Hepatic stellate cell (primary cell): ENCODE results near the gene CHL1.

Source experiments
- DNase-seq: peaks from one replicate; pipeline ENCODE4 v3.0.0; 2011; ENCODE audit warnings: low spot score

The CHL1 gene

DNA sequence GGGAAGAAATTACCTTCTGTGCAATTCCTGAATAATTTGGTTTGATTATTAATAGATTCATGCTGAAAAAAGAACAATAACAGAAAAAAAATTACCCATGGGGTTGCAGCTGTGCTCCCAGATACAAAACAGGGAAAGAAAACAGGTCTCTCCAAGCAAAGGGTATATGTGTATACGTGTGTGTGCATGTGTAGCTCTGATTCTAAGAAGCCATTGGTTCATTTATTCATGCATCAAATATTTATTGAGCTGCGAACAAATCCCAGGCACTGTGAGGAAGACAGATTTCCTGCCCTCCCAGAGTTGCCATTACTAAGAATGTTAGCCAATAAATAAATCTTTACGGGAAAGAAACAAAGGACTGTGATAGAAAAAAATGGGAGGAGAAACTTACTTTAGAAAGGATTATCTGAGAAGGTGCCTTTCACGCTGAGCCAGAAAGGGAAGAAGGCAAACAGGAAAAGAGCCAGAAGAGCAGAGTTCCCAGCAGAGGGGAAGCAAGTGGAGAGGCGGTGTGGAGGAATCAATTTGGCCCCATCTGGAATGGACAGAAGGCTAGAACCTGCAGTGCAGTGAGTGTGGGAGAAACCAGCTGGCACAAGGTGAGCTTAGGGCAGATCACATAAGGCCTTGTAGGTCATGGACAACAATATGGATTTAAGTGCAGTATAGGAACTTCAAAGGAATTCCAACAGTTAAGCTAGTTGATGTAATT is 20.7 kb downstream of the CHL1 start:
- no peak for DNase-seq

DNA sequence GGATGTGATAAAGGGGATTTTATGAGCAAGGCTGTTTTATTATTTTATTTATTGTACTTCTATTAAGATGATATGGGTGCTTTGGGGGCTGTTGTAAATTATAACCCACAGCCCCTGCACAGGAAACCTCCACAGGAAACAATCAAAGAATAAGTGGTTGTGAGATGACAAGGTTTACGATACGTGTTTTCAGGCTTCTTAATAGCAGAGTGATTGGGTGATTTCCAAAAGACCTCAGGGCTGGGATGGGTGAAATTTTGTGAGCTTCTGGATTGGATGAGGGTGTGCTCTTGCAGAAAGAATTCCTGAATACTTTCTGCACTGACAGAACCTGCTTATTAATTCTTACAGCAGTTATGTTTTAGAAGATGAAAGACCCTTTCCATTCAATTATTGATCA is 21.4 kb downstream of the CHL1 start:
- DNase-seq = no peak

DNA sequence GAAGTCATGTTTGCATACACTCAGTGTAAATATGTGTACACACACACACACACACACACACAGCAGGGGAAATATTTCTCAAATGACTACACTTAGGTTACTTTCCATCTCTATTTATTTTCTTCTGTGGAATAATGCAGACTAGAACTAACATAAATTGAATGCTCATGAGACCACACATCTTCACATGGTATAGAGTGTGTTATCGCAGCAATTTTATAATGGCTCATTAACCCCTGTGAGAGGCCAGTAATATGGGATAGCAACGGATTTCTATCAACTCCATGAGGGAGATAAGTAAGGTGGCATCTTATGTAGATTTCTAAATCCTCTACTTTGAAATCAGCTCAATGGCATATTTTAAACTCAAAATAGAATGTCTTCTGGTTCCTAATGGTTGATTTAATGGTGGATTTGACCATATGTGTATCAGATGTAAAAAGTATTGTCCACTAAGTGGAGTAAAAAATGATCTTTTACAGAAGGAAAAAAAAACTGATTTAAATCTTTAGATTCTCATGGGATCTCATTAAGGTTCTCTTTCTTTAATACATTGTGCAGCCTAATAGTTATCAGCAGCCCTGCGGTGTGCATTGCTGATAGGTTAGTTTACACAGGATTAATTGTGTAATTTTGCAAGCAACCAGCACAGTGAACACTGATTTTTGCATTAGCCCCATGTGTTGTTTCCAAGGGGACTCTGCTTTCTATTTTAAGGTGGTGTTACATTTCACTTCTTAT is 32.0 kb downstream of the CHL1 start:
- no peak for DNase-seq

DNA sequence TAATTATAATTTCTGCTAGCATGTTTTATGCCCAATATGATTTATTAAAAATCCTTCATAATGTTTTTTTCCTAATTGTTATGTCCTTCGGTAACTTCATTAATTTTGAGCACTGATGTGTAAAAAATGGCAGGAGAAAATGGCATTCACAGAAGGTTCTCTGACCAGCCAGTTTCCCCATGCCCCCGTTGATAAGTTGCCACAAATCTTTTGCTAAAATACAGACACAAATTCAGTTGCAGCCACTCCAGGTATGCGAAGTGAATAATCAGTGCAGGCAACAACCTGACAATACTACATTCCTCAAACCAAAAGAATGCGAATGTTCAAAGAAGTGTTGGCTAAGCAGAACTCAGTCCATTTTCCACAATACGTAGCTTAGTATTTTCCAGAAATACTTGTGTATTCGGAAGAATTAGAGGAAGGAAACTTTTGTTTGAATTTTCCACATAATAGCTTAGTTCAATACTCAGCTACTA is 32.7 kb downstream of the CHL1 start:
- DNase-seq = no peak

DNA sequence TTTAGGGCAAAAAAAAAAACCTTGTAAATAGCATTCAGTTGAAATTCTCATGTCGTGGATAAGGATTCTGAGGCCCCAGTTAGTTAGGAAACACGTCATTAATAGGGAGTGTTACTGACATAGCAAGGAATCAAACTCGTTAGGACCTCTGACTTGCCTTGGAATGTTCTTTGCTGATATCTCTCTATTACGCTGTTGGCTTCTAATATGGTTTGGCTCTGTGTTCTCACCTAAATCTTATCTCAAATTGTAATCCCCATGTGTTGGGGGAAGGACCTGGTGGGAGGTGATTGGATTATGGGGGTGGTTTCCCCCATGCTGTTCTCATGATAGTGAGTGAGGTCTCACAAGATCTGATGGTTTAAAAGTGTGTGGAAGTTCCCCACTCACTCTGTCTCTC is 40.3 kb downstream of the CHL1 start:
- no peak for DNase-seq

DNA sequence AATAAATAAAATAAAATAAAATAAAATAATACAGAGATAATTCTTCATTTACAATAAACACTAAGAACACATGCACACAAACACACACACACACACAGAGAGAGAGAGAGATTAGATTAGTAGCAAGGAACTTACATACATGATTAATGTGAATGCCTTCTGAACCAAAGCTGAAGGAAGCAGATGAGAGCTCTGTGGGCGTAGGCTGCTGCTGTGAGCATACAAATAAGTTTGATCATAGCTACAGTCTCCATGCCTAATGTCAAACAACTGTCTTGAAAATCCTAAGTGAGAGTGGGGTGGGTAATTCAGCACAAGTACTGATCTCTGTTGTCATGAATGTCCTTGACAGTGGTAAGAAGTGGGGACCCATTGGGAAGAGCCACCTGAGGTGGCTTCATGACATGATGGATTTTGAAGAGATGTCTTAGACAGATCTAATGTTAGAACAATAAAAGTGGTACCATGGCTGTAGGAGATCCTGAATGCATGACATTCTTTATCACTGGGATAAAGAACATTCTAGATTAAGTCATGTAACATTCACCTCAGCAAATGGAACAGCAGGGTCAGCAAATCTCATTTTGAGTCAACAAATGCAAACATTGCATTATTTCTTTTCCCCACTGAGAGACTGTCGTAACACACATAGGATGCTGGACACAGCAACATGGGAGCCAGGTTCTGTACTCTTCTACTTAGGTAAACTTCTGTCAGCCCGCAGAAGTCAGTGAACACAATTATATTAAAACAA is 46.2 kb downstream of the CHL1 start:
- no peak for DNase-seq

DNA sequence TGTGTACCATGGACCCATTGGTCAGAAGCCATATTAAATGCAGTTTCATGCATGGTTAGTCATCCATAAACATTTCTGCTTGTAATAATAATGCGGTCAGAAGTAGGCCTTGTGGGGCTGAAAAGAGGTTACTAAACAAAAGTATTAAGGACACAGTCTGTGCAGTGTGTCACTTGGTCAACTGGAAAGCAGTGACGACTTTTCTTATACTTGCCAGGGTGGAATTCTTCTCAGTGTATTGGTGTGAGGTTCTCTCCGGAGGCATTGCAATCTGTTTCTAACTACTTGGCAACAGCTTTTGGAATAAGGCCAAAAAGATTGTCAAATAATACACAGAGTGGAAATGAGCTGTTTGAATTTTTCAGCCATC is 46.8 kb downstream of the CHL1 start:
- DNase-seq = no peak

DNA sequence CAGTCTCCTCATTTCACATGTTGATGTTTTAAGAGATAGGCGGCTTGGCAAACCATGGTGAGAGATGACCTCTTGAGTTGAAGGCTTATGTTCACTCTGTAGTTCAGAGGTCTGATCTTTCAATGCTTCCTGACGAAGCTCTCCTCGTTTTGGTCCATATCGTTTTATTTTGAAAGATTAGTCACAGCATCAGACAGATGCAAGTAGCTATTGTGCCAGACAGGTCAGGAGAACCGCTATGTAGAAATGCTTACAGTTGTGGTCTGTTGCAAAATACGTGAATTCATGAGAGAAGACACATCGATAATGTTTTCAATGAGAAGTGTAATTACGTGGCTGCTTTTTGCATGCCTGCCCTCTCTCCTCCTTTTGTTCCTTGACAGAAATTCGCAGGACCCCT is 47.5 kb downstream of the CHL1 start:
- no peak for DNase-seq

DNA sequence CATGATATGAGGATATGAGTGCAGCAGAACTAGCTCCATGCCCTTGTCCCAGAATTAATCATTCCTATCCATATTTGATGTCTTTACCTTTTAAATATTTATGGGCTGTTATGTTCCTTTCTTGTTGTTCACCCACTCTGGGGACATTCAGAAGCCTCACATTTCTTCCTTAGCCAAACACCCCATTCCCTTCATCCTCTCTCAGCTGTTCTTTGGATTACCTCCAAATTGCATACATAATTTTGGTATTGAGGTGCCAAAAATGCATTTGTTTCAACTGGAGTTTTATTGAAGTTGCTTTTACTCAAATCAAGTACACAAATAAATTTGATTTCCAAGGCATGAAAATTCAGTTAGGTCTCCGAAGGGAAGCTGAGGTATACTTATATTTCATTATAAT is 51.4 kb downstream of the CHL1 start:
- DNase-seq = no peak

DNA sequence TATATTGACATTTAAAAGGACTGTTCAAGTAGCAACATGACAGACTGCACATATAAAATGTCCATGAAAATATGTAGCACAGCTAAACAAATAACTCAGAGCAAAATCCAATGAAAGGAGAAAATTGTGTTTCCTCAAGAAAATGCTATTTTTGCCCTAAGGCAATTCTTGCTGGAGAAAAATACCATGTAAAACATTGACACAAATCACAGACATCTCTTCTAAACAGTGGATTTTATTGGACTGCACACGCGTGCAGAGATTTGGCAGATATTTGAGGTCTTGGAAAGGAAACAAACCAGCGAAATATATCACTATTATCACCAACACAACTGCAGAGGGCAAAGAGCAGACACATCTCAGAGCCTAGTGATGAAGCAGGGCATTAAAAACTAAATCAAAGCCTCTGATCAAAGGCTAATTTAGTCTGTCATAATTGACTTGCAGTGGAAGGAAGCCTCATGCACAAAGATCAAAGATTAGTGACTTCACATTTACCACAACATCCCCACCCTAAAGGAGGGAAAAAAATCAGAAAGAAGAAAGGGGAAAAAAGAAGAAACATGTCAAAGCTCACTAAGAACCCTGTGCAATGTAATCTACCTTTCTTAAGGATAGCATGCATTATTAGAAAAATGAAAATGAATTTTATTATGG is 52.4 kb downstream of the CHL1 start:
- DNase-seq = no peak

DNA sequence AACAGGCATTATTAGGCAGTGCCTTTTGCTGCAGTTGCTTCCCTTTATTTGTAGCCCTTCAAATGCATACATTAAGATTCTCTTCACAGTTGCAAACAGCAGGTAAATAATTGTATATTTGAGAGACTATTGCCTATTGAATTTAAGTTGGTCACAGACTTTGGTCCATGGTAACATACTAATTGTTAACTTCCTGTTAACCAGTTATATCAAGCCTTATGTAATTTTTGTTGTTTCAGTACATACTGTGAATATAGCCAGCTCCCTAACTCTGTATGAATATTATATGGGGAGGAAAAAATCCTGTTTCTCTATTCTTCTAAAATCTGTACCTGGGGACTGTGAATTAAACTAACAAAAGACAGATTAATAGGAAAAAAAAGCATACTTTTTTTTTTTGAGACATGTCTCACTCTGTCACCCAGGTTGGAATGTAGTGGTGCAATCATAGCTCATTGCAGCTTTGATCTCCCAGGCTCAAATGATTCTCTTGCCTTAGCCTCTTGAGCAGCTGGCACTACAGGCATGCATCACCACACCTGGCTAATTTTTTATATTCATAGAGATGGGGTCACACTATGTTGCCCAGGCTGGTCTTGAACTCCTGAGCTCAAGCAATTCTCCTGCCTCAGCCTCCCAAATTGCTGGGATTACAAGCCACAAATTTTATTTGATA is 53.2 kb downstream of the CHL1 start:
- no peak for DNase-seq

DNA sequence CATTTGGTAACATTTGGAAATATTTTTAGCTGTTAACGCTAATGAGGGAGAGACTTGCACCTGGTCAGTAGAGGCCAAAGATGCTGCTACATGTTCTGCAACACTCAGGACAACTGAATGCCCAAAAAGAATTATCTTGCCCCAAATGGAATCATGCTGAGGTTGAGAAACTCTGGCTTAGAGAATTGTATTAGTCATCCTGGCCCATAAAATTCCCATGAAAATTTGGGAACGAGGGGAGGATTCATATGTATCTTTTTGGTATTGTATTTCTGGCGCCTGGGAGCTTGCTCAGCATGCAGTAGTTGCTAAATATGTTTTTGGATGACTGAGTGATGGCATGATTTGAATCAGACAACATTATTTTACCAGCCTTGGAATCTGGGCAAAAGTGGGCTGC is 59.9 kb downstream of the CHL1 start:
- DNase-seq = no peak

DNA sequence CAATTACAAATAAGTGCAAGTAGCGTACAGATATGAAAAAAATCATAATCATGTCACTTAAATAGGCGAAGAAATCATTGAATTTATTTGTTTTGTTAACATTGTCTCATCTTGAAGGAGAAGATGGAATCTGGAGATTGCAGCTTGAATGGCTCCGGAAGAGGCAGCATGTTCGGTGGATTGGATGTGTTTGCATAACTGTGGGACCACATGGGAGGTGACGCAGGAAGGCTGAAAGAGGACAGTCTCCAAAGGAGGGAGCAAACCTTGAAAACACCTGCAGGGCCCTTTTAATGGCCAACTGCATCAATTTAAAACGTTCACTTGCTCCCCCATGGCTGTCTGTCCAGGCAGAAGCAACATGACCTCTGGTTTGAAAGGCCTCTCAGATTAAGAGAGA is 61.3 kb downstream of the CHL1 start:
- DNase-seq = no peak

DNA sequence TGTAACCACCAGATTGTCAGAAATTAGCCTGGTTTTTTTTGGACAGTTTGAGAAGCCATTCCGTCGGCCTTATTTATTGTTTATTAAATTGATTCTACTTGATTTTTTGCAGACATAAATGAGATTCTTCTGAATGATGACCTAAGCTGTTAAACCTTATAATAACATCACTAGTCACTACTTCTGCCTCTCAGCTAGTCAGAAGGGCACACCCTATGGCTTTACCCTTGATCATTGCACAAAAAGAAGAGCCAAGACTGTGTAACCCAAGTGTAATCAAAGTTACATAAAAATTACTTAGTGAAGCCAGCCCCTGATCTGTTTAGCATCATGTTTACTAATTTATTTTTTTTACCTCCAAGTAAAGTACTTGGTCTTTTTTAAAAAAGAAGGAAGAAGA is 64.3 kb downstream of the CHL1 start:
- DNase-seq = no peak

DNA sequence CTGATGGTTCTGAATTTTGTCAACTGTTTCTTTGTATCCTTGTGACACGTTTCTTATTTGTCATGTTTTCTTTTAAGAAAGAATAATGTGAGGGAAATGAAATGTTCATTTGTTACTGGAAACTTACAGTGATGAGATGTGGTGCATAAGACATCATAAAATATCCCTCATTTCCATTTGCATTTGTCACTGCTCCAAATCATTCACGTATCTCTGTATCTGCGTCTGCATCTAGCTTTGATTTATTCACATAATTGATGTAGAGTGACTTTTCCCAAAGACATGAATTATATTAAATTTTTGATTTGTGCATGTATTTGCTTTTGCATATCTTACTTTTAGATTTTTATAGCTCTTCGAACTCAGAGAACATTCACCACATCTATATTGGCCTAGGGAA is 66.8 kb downstream of the CHL1 start:
- DNase-seq = no peak

DNA sequence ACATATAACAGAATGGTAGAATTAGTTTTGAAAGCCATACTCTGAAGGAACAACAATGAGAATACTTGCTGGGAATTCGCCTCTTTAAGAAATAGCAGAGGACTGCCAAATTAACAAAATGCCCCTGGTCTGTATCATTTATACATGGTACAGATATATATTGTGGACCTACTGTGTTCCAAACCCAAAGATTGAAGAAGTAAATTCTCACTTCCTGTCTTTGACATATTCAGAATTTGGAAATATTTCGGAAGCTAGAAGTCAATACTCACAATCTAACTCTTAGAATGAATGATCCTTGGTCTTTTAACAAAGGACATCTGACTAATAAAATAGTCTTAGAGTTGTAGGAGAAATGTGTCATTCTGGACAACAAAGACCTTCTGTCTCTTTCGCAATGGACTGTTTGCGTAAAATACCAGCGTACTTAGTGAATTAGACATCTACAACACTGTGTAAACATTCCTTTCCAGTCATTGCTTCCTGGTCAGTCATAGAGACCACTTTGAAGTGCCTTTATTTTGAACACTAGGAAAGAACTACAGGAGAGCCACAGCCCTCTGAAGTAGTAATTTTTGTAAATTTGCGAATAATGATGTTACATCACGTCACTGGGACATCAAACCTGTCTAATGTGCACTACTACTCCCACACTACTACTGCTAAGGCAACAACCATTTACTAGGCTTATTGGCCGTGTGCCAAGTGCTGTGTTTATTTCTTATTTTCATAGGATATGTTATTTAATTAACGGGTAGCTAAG is 68.0 kb downstream of the CHL1 start:
- no peak for DNase-seq

DNA sequence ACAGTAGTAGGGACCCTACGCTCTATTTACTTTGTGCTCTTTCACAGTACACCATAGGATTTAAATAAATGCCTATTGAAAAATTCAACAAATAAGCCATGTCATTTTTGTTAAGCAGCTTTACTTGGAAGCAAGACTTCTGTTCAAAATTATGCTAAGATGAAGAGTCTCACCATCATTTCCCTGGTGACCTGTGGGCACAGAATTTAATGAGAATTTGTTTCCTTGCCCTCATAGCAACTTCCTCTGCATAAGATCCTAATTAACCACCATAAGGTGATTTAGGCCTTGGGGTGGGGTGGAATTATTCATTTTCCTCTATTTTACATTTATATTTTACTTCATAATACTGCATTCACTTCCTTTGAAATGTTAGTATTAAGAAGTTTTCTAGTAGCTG is 70.5 kb downstream of the CHL1 start:
- DNase-seq = no peak

DNA sequence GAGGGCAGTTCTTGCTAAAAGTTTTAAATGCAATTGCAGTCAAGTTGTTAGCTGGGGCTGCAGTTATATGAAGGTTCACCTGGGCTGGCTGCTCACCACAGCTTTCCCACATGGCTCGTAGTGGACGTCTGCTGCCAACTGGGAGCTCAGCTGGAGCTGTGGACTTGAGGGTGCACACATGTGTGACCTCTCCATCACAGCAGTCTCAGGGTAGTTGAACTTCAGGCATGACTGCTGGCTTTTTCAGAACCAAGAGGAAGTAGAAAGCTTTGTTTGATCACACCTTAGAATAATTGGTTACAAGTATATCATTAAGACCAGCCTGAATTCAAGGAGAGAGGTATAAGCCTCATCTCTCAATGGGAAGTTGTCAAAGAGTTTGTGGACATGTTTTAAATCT is 74.1 kb downstream of the CHL1 start:
- no peak for DNase-seq

DNA sequence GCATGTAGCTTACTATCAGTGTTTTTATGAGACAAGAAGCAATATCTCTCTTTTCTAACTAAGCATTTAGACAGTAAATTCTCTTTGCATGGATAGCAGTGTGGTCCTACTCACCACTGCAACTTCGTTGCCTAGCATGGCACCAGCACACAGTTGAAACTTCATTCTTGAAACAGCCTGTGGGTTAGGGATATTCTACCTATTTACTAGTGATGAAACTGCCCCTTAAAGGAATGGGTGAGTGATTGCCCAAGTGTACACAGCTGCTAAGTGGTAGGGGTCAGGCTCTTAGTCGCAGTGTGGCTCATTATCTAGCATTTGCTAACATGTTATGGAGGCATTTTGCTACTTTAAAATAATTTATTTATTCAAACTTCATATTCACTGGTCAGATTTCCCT is 78.4 kb downstream of the CHL1 start:
- no peak for DNase-seq

DNA sequence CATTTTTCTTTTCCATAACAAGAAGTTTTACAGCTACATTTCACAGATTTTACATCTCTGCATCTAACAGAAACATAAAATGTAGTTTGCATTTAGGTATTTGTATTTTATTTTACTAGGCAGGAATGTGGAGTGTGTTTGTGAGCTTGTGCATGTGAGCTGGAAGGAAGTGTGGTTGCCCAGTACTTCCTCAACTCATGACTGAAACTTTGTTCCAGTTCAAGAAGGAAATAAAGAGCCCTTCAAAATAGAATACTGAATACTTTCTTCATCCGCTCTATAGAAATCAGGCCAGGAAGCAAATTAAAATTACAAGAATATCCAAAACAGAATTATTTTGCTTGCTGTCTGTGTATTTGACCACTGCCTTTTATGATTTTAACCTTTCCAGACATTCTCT is 81.3 kb downstream of the CHL1 start:
- no peak for DNase-seq

DNA sequence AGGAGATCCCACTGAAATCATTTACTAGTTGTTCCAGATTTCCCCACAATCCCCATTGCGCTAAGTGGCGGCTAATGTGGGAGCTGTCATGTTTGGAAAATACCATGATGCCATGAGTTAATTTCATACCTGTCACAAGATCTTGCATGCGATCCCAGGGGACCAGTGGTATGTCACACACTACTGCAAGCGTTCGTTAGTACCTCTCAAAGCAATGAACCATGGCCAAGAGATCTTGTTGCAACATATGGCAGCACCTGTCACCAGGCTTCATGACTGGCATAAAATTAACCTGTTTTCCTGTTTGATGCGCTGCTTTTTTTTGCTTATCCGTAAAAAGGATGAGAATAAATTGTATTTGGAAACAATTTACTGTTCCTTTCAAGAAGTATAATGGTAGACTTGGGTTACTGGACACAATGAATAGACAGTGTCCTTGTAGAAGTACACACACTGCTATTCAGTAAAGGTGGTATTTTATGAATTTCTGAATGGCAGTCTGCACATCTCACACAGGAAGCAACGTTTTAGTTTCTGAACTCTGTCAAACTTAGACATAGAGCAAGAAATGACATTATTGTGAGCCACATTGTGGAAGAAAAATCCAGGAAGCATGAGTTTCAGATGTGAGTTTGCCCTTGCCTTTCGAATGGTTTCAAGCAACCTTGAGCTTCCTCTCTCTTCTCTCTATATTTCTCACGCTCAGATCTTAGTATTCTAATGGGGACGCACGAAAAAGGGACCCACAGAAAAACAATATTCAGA is 81.9 kb downstream of the CHL1 start:
- no peak for DNase-seq
